RKO (cell line): ENCODE results near the gene TOMM22.
A peak's percentile ranks its signal among the peaks of the same experiment; 100 is the strongest.
"Not testable (repeated sequence)": the region's sequence is repeated elsewhere in the genome, so short reads cannot be mapped to it uniquely, and the experiment has no call there.

Source experiments
- DNase-seq: peaks from one replicate; pipeline ENCODE4 v3.0.0-alpha.2; 2016; ENCODE audit warnings: low spot score

Gene TOMM22

GRCh38 chr22:38681582-38682335 lies at the start of gene TOMM22:
Gene TOMM22 (plus strand): TSS chr22:38681957. CDS start chr22:38681979, 22 bp downstream.
- peak; percentile 90 for DNase-seq

- DNase-seq = no peak
Observed at GRCh38 chr22:38632528-38632927, 49.2 kb upstream of the TOMM22 start.

GRCh38 chr22:38638216-38638615 lies 43.5 kb upstream of the TOMM22 start:
- DNase-seq = no peak

- no peak for DNase-seq
Observed at GRCh38 chr22:38638728-38639127, 43.0 kb upstream of the TOMM22 start.

GRCh38 chr22:38641476-38642040 lies 40.2 kb upstream of the TOMM22 start:
- DNase-seq = no peak

GRCh38 chr22:38644245-38644644 lies 37.5 kb upstream of the TOMM22 start:
- DNase-seq = not testable (repeated sequence)

GRCh38 chr22:38645430-38645829 lies 36.3 kb upstream of the TOMM22 start:
- DNase-seq = no peak

- DNase-seq = no peak
Observed at GRCh38 chr22:38649841-38650522, 31.8 kb upstream of the TOMM22 start.

GRCh38 chr22:38652859-38653258 lies 28.9 kb upstream of the TOMM22 start:
- DNase-seq = no peak

- DNase-seq = peak; percentile 63
Observed at GRCh38 chr22:38653741-38654140, 28.0 kb upstream of the TOMM22 start.

- peak; percentile 30 for DNase-seq
Observed at GRCh38 chr22:38655519-38656255, 26.1 kb upstream of the TOMM22 start.

- DNase-seq = peak; percentile 92
Observed at GRCh38 chr22:38656256-38657044, 25.3 kb upstream of the TOMM22 start, which contains the start of the genes CBY1 and FAM227A. Gene CBY1 (plus strand): TSS chr22:38656638. CDS start chr22:38668055, 11,417 bp downstream. Gene FAM227A (minus strand): TSS chr22:38656392. CDS start chr22:38650168, 6,224 bp downstream.

- peak; percentile 63 for DNase-seq
Observed at GRCh38 chr22:38657045-38657909, 24.5 kb upstream of the TOMM22 start.

- no peak for DNase-seq
Observed at GRCh38 chr22:38674888-38675287, 6.9 kb upstream of the TOMM22 start.

- no peak for DNase-seq
Observed at GRCh38 chr22:38675833-38676232, 5.9 kb upstream of the TOMM22 start.

- no peak for DNase-seq
Observed at GRCh38 chr22:38684895-38685294, 3.1 kb downstream of the TOMM22 start.

- DNase-seq = no peak
Observed at GRCh38 chr22:38685761-38686160, 4.0 kb downstream of the TOMM22 start.

GRCh38 chr22:38689651-38690050 lies 7.9 kb downstream of the TOMM22 start:
- no peak for DNase-seq

- no peak for DNase-seq
Observed at GRCh38 chr22:38694049-38694448, 12.3 kb downstream of the TOMM22 start.

GRCh38 chr22:38694940-38695339 lies 13.2 kb downstream of the TOMM22 start:
- no peak for DNase-seq
